Activated CD4-positive, alpha-beta T cell treated with anti-CD3 and anti-CD28 coated beads for 1 hour (primary cell): ENCODE results near the gene P2RX2.

Experiments
- DNase-seq: peaks from one replicate; pipeline ENCODE4 v3.0.0-alpha.2; 2020

P2RX2 gene

DNA sequence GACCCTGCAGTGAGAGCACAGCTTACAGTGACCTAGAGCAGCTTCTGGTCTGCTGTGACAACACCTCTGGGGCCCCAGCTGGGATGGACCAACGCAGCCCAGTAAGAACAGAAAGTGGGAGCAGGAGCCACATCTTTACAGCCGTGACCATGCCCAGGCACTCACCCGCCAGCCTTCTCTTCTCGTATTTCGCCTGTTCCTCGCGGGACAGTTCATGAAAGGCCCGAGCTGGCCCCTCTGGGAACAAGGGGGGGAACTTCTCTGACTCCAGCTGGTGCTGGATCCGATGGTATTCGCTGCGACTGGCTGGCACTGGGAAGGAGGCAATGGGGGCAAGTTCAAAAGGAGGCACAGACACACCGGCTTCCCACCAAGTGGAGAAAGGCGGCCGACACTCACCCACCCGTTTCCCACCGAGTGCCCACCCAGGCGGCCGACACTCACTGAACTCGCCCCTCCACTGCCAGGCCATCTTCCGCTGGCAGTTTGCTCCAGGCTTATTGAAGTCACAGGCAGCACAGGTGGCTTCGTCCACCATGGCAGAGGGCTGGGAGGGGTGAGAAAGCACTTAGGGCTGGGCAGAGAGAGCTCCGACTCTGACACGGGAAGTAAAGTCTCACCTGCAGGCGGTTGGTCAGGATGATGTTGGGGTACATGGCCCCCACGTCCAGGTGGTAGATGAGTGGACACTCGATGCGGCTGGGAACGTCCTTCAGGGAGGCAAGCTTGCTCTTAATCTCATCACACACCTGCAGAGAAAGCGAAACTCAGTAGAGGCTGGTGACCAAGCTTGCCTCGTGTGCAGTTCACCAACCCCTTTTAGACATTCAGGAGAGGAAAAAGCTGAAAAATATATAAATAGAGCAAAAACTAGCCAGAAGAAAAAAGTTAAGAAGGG lies 49.9 kb downstream of the P2RX2 start:
- DNase-seq = no peak

DNA sequence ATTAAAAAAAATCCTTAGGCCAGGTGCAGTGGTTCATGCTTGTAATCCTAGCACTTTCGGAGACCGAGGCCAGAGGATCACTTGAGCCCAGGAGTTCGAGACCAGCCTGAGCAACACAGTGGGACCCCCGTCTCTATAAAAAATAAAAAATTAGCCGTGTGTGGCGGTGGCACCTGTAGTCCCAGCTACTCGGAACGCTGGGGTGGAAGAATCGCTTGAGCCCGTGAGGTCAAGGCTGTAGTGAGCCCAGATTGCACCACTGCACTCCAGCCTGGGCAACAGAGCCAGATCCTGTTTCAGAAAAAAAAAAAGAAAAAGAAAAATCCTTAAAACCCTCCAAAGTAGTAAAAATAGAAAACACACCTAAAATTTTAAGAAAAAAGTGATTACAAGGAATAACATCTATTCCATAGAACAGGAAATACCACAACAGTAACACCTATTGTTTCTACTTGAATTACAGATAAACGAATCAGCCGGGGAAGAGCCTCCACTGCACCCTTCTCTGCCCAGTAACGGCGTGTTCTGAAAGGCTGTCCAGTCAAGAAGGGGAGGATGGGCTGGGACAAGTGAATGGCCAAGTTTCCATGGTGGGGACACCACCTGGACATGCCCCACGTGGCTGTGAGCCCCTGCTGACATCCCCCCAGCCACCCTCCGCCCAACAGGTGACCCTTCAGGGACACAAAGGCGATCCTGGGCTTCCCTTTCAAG lies 50.7 kb downstream of the P2RX2 start:
- DNase-seq = no peak
